GM23338 (cell line): ENCODE data around the gene CHCHD6. TPM values are rescaled to one million over a fixed set of nuclear protein-coding genes. Genes with fewer than 3 reads are reported as not detected.

Source experiments
- ATAC-seq: fragments of 200-7000 bp; cut with Tn5 transposase; 3 replicates; pipeline ENCODE4 v1.9.1; 2020
- DNase-seq: peaks from one replicate; pipeline ENCODE4 v3.0.0-alpha.2; 2015; ENCODE audit warnings: low spot score
- H2AFZ ChIP-seq: fragments of 200-600 bp; sonication (generic); 2 replicates; pipeline ENCODE4 v1.8.0; 2016; ENCODE audit warnings: antibody characterized with exemption, mild to moderate bottlenecking, moderate library complexity
- H3F3A ChIP-seq: fragments of 200-600 bp; sonication (generic); replicated peaks from 2 replicates; pipeline ENCODE4 v1.8.0; 2017; ENCODE audit warnings: antibody characterized with exemption, mixed run types, low read depth
- H3K27ac ChIP-seq: fragments of 200-600 bp; sonication (generic); 2 replicates; pipeline ENCODE4 v1.6.1; 2016; ENCODE audit warnings: low read depth
- H3K27me3 ChIP-seq: fragments of 200-600 bp; sonication (generic); 2 replicates; pipeline ENCODE4 v1.8.0; 2016; ENCODE audit warnings: mild to moderate bottlenecking, mixed run types, moderate library complexity; ENCODE audit not compliant: insufficient read depth
- H3K36me3 ChIP-seq: fragments of 200-600 bp; sonication (generic); 2 replicates; pipeline ENCODE4 v1.8.0; 2016; ENCODE audit warnings: mild to moderate bottlenecking; ENCODE audit not compliant: insufficient read depth
- H3K4me1 ChIP-seq: fragments of 200-600 bp; sonication (generic); 2 replicates; pipeline ENCODE4 v1.8.0; 2016; ENCODE audit warnings: mild to moderate bottlenecking, moderate library complexity; ENCODE audit not compliant: insufficient read depth
- H3K4me2 ChIP-seq: fragments of 200-600 bp; sonication (generic); 2 replicates; pipeline ENCODE4 v1.7.1; 2017; ENCODE audit warnings: mixed run types
- H3K4me3 ChIP-seq: fragments of 200-600 bp; sonication (generic); 2 replicates; pipeline ENCODE4 v1.6.1; 2016; ENCODE audit warnings: mixed run types
- H3K79me2 ChIP-seq: fragments of 200-600 bp; sonication (generic); replicated peaks from 2 replicates; pipeline ENCODE4 v1.8.0; 2017; ENCODE audit warnings: mild to moderate bottlenecking; ENCODE audit not compliant: insufficient read depth
- H3K9me2 ChIP-seq: fragments of 200-600 bp; sonication (generic); 2 replicates; pipeline ENCODE4 v1.8.0; 2017; ENCODE audit not compliant: insufficient read depth
- H4K20me1 ChIP-seq: fragments of 200-600 bp; sonication (generic); replicated peaks from 2 replicates; pipeline ENCODE4 v1.8.0; 2017; ENCODE audit warnings: mild to moderate bottlenecking; ENCODE audit not compliant: insufficient read depth
- H3K27ac Mint-ChIP-seq: 2 replicates; pipeline ENCODE4 v1.8.0; 2020; ENCODE audit warnings: inconsistent platforms, mild to moderate bottlenecking, moderate library complexity, mixed read lengths
- H3K27me3 Mint-ChIP-seq: 3 replicates; pipeline ENCODE4 v1.8.0; 2022; ENCODE audit warnings: low read depth, mild to moderate bottlenecking, moderate library complexity, mixed read lengths, inconsistent platforms; ENCODE audit not compliant: insufficient read depth, poor library complexity
- H3K36me3 Mint-ChIP-seq: 3 replicates; pipeline ENCODE4 v1.8.0; 2021; ENCODE audit warnings: low read depth, mild to moderate bottlenecking, inconsistent platforms, moderate library complexity, mixed read lengths
- H3K4me1 Mint-ChIP-seq: 3 replicates; pipeline ENCODE4 v1.8.0; 2020; ENCODE audit warnings: mild to moderate bottlenecking, inconsistent platforms, mixed read lengths
- H3K4me3 Mint-ChIP-seq: 3 replicates; pipeline ENCODE4 v1.8.0; 2021; ENCODE audit warnings: moderate library complexity, mild to moderate bottlenecking, inconsistent platforms, mixed read lengths
- H3K9me3 Mint-ChIP-seq: 3 replicates; pipeline ENCODE4 v1.8.0; 2020; ENCODE audit warnings: moderate library complexity, mild to moderate bottlenecking, inconsistent platforms, mixed read lengths
- CREB1 ChIP-seq: fragments of 250-450 bp; sonication (Bioruptor Pico); IDR thresholded peaks from 2 replicates; pipeline ENCODE4 v1.5.0; 2020; ENCODE audit warnings: low read depth, mild to moderate bottlenecking, moderate library complexity
- EZH2 ChIP-seq: fragments of 200-600 bp; sonication (generic); IDR thresholded peaks from one replicate; pipeline ENCODE4 v1.8.0; 2017; ENCODE audit warnings: antibody characterized with exemption, mild to moderate bottlenecking, low read depth; ENCODE audit not compliant: unreplicated experiment
- NANOG ChIP-seq: IDR thresholded peaks from 2 replicates; pipeline ENCODE4 v1.6.1; 2016; ENCODE audit warnings: antibody characterized with exemption, borderline replicate concordance
- STAT1 ChIP-seq: IDR thresholded peaks from one replicate; pipeline ENCODE4 v1.6.1; 2016; ENCODE audit warnings: antibody characterized with exemption; ENCODE audit not compliant: unreplicated experiment
- ZNF114 ChIP-seq: fragments of 250-450 bp; sonication (Bioruptor Pico); IDR thresholded peaks from 2 replicates; pipeline ENCODE4 v1.5.0; 2020; ENCODE audit warnings: mild to moderate bottlenecking, moderate library complexity
- ZNF331 ChIP-seq: fragments of 250-450 bp; sonication (Bioruptor Pico); IDR thresholded peaks from 2 replicates; pipeline ENCODE4 v1.5.0; 2020; ENCODE audit warnings: low read depth, mild to moderate bottlenecking, moderate library complexity
- polyA plus RNA-seq: library from polyadenylated mRNA; unstranded; fragments of >200 nt; fragmentation: Nextera tagmentation; extraction: Ambion mirVana; gene quantifications from 2 replicates; pipeline ENCODE4 v1.2.1, GENCODE V29; 2016
- total RNA-seq: library from RNA; depleted of rRNA; stranded (reverse); fragments of >200 nt; shearing (Covaris generic); gene quantifications from 2 replicates; pipeline ENCODE4 v1.2.3, GENCODE V29; 2014
- TF ChIP-seq, protein P1 (sequence below): IDR thresholded peaks from one replicate; pipeline ENCODE4 v1.6.1; 2018; ENCODE audit warnings: antibody characterized with exemption; ENCODE audit not compliant: unreplicated experiment
- TF ChIP-seq, protein P2 (sequence below): IDR thresholded peaks from 2 replicates; pipeline ENCODE4 v1.6.1; 2016; ENCODE audit warnings: antibody characterized with exemption
- TF ChIP-seq, protein P3 (sequence below): fragments of 250-450 bp; sonication (Bioruptor Pico); IDR thresholded peaks from 2 replicates; pipeline ENCODE4 v1.5.0; 2020; ENCODE audit warnings: mild to moderate bottlenecking, moderate library complexity

CHCHD6 gene
- total and polyA plus RNA-seq, 2 experiments from 2014 or later = 28.8 to 43.0 TPM

DNA sequence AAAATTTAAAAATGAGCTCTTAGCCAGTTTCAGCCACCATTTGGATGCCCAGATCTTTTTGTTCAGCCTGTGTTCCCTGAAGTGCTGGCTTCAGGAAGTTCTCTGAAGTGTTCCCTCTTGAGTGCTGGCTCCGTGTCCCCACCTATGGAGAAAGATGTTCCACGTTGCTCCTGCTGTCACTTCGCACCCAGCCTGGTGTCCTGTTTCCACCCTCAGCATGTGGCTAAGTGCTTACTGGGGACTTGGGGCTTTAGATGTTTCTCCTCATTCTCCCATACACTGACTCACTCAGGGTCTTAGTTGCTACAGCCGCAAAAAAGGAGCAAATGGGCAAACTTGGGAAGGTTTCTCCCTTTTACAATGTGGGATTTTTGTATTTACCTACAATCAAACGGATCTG, 16.6 kb downstream of the CHCHD6 start (continued):
- TF ChIP-seq ZNF114 (CRISPR knock-in tag) = no peak
- no peak for TF ChIP-seq NANOG
- no peak for TF ChIP-seq EZH2
- TF ChIP-seq, protein P1, sequence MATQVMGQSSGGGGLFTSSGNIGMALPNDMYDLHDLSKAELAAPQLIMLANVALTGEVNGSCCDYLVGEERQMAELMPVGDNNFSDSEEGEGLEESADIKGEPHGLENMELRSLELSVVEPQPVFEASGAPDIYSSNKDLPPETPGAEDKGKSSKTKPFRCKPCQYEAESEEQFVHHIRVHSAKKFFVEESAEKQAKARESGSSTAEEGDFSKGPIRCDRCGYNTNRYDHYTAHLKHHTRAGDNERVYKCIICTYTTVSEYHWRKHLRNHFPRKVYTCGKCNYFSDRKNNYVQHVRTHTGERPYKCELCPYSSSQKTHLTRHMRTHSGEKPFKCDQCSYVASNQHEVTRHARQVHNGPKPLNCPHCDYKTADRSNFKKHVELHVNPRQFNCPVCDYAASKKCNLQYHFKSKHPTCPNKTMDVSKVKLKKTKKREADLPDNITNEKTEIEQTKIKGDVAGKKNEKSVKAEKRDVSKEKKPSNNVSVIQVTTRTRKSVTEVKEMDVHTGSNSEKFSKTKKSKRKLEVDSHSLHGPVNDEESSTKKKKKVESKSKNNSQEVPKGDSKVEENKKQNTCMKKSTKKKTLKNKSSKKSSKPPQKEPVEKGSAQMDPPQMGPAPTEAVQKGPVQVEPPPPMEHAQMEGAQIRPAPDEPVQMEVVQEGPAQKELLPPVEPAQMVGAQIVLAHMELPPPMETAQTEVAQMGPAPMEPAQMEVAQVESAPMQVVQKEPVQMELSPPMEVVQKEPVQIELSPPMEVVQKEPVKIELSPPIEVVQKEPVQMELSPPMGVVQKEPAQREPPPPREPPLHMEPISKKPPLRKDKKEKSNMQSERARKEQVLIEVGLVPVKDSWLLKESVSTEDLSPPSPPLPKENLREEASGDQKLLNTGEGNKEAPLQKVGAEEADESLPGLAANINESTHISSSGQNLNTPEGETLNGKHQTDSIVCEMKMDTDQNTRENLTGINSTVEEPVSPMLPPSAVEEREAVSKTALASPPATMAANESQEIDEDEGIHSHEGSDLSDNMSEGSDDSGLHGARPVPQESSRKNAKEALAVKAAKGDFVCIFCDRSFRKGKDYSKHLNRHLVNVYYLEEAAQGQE = no peak
- TF ChIP-seq, protein P2, sequence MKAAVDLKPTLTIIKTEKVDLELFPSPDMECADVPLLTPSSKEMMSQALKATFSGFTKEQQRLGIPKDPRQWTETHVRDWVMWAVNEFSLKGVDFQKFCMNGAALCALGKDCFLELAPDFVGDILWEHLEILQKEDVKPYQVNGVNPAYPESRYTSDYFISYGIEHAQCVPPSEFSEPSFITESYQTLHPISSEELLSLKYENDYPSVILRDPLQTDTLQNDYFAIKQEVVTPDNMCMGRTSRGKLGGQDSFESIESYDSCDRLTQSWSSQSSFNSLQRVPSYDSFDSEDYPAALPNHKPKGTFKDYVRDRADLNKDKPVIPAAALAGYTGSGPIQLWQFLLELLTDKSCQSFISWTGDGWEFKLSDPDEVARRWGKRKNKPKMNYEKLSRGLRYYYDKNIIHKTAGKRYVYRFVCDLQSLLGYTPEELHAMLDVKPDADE = no peak
- TF ChIP-seq STAT1 = no peak

DNA sequence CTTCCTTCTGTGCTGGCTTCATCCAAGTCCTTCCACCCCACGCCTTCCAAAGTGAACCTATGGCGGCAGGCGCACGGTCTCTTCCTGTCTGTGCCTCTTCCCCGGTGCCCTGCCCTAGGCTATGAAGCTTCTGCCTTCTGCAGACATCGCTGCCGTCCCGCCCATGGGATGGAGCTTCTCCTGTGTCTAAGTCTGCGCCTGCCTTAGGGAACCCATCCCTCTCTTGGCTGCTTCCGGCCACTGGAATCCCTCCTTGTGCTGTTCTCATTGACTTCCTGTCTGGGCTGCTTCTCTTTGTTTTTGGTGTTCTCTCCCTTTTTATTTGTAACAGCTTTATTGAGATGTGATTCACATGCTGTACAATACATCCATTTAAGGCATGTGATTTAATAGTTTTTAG, 17.2 kb downstream of the CHCHD6 start:
- H3K4me2 ChIP-seq = no peak overlapping the region
- no peaks in the 10 kb centered on the region; the same call in 1 of the 2 replicates for H3K9me2 ChIP-seq
- peaks cover 17% of the 10 kb centered on the region; the same call in 1 of the 2 replicates for H4K20me1 ChIP-seq
- H3F3A ChIP-seq = no peaks in the 10 kb centered on the region
- H3K4me3 ChIP-seq = no peak overlapping the region
- DNase-seq (no peak), ATAC-seq (no peak)
- H3K4me3 Mint-ChIP-seq = no peak overlapping the region
- no peaks in the 10 kb centered on the region for H3K27me3 ChIP-seq
- peaks cover 22% of the 10 kb centered on the region for H3K36me3 Mint-ChIP-seq
- H3K4me1 ChIP-seq = no peaks in the 10 kb centered on the region; the same call in 1 of the 2 replicates
- peaks cover 21% of the 10 kb centered on the region for H3K4me1 Mint-ChIP-seq
- H3K36me3 ChIP-seq = no peaks in the 10 kb centered on the region
- H3K27ac ChIP-seq = no peak overlapping the region
- no peak overlapping the region for H2AFZ ChIP-seq
- H3K27me3 Mint-ChIP-seq = no peaks in the 10 kb centered on the region
- peaks cover 6% of the 10 kb centered on the region for H3K9me3 Mint-ChIP-seq
- peaks cover 75% of the 10 kb centered on the region for H3K79me2 ChIP-seq
- no peak overlapping the region for H3K27ac Mint-ChIP-seq
- TF ChIP-seq, protein P1 = no peak
- TF ChIP-seq CREB1 (CRISPR knock-in tag) (no peak), ZNF331 (CRISPR knock-in tag) (no peak), ZNF114 (CRISPR knock-in tag) (no peak)
- TF ChIP-seq, protein P3, sequence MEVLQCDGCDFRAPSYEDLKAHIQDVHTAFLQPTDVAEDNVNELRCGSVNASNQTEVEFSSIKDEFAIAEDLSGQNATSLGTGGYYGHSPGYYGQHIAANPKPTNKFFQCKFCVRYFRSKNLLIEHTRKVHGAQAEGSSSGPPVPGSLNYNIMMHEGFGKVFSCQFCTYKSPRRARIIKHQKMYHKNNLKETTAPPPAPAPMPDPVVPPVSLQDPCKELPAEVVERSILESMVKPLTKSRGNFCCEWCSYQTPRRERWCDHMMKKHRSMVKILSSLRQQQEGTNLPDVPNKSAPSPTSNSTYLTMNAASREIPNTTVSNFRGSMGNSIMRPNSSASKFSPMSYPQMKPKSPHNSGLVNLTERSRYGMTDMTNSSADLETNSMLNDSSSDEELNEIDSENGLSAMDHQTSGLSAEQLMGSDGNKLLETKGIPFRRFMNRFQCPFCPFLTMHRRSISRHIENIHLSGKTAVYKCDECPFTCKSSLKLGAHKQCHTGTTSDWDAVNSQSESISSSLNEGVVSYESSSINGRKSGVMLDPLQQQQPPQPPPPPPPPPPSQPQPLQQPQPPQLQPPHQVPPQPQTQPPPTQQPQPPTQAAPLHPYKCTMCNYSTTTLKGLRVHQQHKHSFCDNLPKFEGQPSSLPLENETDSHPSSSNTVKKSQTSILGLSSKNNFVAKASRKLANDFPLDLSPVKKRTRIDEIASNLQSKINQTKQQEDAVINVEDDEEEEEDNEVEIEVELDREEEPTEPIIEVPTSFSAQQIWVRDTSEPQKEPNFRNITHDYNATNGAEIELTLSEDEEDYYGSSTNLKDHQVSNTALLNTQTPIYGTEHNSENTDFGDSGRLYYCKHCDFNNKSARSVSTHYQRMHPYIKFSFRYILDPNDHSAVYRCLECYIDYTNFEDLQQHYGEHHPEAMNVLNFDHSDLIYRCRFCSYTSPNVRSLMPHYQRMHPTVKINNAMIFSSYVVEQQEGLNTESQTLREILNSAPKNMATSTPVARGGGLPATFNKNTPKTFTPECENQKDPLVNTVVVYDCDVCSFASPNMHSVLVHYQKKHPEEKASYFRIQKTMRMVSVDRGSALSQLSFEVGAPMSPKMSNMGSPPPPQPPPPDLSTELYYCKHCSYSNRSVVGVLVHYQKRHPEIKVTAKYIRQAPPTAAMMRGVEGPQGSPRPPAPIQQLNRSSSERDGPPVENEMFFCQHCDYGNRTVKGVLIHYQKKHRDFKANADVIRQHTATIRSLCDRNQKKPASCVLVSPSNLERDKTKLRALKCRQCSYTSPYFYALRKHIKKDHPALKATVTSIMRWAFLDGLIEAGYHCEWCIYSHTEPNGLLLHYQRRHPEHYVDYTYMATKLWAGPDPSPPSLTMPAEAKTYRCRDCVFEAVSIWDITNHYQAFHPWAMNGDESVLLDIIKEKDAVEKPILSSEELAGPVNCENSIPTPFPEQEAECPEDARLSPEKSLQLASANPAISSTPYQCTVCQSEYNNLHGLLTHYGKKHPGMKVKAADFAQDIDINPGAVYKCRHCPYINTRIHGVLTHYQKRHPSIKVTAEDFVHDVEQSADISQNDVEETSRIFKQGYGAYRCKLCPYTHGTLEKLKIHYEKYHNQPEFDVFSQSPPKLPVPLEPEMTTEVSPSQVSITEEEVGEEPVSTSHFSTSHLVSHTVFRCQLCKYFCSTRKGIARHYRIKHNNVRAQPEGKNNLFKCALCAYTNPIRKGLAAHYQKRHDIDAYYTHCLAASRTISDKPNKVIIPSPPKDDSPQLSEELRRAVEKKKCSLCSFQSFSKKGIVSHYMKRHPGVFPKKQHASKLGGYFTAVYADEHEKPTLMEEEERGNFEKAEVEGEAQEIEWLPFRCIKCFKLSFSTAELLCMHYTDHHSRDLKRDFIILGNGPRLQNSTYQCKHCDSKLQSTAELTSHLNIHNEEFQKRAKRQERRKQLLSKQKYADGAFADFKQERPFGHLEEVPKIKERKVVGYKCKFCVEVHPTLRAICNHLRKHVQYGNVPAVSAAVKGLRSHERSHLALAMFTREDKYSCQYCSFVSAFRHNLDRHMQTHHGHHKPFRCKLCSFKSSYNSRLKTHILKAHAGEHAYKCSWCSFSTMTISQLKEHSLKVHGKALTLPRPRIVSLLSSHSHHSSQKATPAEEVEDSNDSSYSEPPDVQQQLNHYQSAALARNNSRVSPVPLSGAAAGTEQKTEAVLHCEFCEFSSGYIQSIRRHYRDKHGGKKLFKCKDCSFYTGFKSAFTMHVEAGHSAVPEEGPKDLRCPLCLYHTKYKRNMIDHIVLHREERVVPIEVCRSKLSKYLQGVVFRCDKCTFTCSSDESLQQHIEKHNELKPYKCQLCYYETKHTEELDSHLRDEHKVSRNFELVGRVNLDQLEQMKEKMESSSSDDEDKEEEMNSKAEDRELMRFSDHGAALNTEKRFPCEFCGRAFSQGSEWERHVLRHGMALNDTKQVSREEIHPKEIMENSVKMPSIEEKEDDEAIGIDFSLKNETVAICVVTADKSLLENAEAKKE (CRISPR knock-in tag) = no peak
- TF ChIP-seq, protein P2 = no peak
